Upper lobe of right lung (tissue), 1 donor: ENCODE data around the gene IL1RAP. TPM values are rescaled to one million over a fixed set of nuclear protein-coding genes. Genes with fewer than 3 reads are reported as not detected.

Source experiments
- ATAC-seq: fragments of 200-7000 bp; cut with Tn5 transposase; one replicate; pipeline ENCODE4 v1.9.1; 2020; ENCODE audit warnings: mild to moderate bottlenecking, moderate library complexity
- DNase-seq: peaks from one replicate; pipeline ENCODE4 v3.0.0-alpha.2; 2020
- H3K27ac ChIP-seq: fragments of 200-600 bp; one replicate; pipeline ENCODE4 v1.8.0; 2022
- H3K27me3 ChIP-seq: fragments of 200-600 bp; one replicate; pipeline ENCODE4 v1.8.0; 2022; ENCODE audit warnings: mild to moderate bottlenecking
- H3K36me3 ChIP-seq: fragments of 200-600 bp; one replicate; pipeline ENCODE4 v1.8.0; 2022
- H3K4me1 ChIP-seq: fragments of 200-600 bp; one replicate; pipeline ENCODE4 v1.8.0; 2022
- H3K4me3 ChIP-seq: fragments of 200-600 bp; one replicate; pipeline ENCODE4 v1.8.0; 2022; ENCODE audit warnings: mild to moderate bottlenecking
- H3K9me3 ChIP-seq: fragments of 200-600 bp; one replicate; pipeline ENCODE4 v1.8.0; 2022
- intact Hi-C: fragments of 100-400 bp; cut with DNase I; formaldehyde crosslinking; loops from one replicate; pipeline ENCODE4 v1.11.0; 2022
- total RNA-seq: library from RNA; stranded (reverse); fragmentation: NEBNext Ultra II Directional; extraction: Animal tissue kit (Norgen Biotek cat#: 25700); gene quantifications from one replicate; pipeline ENCODE4 v1.2.1, GENCODE V29; 2021
- TF ChIP-seq, protein P1 (sequence below): fragments of 200-600 bp; IDR thresholded peaks from one replicate; pipeline ENCODE4 v1.8.0; 2022; ENCODE audit warnings: antibody characterized with exemption
- donor health status: DM: no; HTN: yes; CAD: no; lungs with severe emphysema.

IL1RAP gene
- total RNA-seq, 1 donor from 2014 or later = 34.6 TPM

DNA sequence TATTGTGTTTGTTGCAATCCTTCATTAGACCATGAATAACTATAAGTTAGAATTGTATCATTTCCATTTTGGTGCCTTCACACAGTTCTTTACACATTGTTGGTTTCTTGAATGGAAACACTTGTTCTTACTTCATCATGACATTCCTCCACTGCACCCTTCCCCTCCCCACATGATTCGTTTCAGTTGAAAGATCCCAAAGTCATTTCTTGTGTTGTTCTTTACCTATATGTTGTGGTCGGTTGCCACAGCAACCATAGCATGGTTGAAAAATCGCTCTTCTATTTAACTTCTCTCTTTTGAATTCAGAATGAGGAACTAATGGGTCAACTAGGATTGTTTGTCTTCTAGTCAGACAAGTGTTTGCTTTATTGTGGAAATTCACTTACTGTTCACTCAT, 103.3 kb downstream of the IL1RAP start:
- DNase-seq (no peak), ATAC-seq (peak; percentile 88)
- Histone ChIP-seq H3K4me1 (peaks cover 6% of the 10 kb centered on the region), H3K4me3 (no peak overlapping the region), H3K9me3 (no peaks in the 10 kb centered on the region), H3K36me3 (no peaks in the 10 kb centered on the region), H3K27ac (peak overlapping the region; percentile 53), H3K27me3 (no peaks in the 10 kb centered on the region)
- intact Hi-C loops = no loop called here
- TF ChIP-seq, protein P1, sequence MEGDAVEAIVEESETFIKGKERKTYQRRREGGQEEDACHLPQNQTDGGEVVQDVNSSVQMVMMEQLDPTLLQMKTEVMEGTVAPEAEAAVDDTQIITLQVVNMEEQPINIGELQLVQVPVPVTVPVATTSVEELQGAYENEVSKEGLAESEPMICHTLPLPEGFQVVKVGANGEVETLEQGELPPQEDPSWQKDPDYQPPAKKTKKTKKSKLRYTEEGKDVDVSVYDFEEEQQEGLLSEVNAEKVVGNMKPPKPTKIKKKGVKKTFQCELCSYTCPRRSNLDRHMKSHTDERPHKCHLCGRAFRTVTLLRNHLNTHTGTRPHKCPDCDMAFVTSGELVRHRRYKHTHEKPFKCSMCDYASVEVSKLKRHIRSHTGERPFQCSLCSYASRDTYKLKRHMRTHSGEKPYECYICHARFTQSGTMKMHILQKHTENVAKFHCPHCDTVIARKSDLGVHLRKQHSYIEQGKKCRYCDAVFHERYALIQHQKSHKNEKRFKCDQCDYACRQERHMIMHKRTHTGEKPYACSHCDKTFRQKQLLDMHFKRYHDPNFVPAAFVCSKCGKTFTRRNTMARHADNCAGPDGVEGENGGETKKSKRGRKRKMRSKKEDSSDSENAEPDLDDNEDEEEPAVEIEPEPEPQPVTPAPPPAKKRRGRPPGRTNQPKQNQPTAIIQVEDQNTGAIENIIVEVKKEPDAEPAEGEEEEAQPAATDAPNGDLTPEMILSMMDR = no peak

GRCh38 chr3:190618330-190619030, 104.6 kb downstream of the IL1RAP start:
- DNase-seq = no peak
- H3K27me3 ChIP-seq = no peaks in the 10 kb centered on the region
- H3K9me3 ChIP-seq = no peaks in the 10 kb centered on the region
- peak overlapping the region; percentile 53 for H3K27ac ChIP-seq
- peaks cover 1% of the 10 kb centered on the region for H3K36me3 ChIP-seq
- peak; percentile 54 for ATAC-seq
- no peak overlapping the region for H3K4me3 ChIP-seq
- intact Hi-C loops = no loop called here
- TF ChIP-seq, protein P1 = no peak
- H3K4me1 ChIP-seq = peaks cover 6% of the 10 kb centered on the region

GRCh38 chr3:190619353-190619752, 105.5 kb downstream of the IL1RAP start:
- Histone ChIP-seq H3K27me3 (no peaks in the 10 kb centered on the region), H3K4me3 (no peak overlapping the region), H3K27ac (peak overlapping the region; percentile 33), H3K36me3 (peaks cover 8% of the 10 kb centered on the region), H3K4me1 (peaks cover 6% of the 10 kb centered on the region), H3K9me3 (no peaks in the 10 kb centered on the region)
- TF ChIP-seq, protein P1 = no peak
- ATAC-seq = no peak
- intact Hi-C loops = no loop called here
- no peak for DNase-seq

- peak overlapping the region; percentile 33 for H3K27ac ChIP-seq
- no peak overlapping the region for H3K4me3 ChIP-seq
- no peaks in the 10 kb centered on the region for H3K27me3 ChIP-seq
- no peaks in the 10 kb centered on the region for H3K9me3 ChIP-seq
- DNase-seq (no peak), ATAC-seq (no peak)
- intact Hi-C loops = no loop called here
- TF ChIP-seq, protein P1 = no peak
- H3K36me3 ChIP-seq = peaks cover 11% of the 10 kb centered on the region
- peaks cover 6% of the 10 kb centered on the region for H3K4me1 ChIP-seq
These were observed 105.9 kb downstream of the IL1RAP start for GRCh38 chr3:190619761-190620160.

- no peak overlapping the region for H3K4me3 ChIP-seq
- peaks cover 20% of the 10 kb centered on the region for H3K36me3 ChIP-seq
- no peak overlapping the region for H3K27ac ChIP-seq
- TF ChIP-seq, protein P1 = no peak
- H3K9me3 ChIP-seq = no peaks in the 10 kb centered on the region
- DNase-seq (no peak), ATAC-seq (no peak)
- intact Hi-C loops = no loop called here
- H3K4me1 ChIP-seq = peaks cover 6% of the 10 kb centered on the region
- H3K27me3 ChIP-seq = no peaks in the 10 kb centered on the region
These were observed 107.2 kb downstream of the IL1RAP start for GRCh38 chr3:190620886-190621608.
